ENCODE data around the gene TNRC6C. TPM values are rescaled to one million over a fixed set of nuclear protein-coding genes. Genes with fewer than 3 reads are reported as not detected.

The TNRC6C gene
- total and polyA plus RNA-seq, 2 of the 13 experiments (the other 11 are each of a cell fraction or from before 2014, with no cell fraction given), result 0.66 to 4.9 TPM

GRCh38 chr17:78151514-78152008, 193.1 kb downstream of the TNRC6C start:
- H3K4me3 ChIP-seq (replicated peaks in 1 of 3; ENCODE audit: insufficient read depth in 1 of 3, low read depth in 2 of 3, low read length in 3 of 3), result peak overlapping the region in 2 of 3 experiments; percentile 23 to 58; a peak in 3 of 6 replicates
- no peaks in the 10 kb centered on the region for H3K9me3 ChIP-seq (ENCODE audit: low read length)
- H3K27ac ChIP-seq (ENCODE audit: extremely low read length, insufficient read depth, low read length), result no peak overlapping the region
- in situ Hi-C loops (cut with HindIII; ENCODE audit: extremely low pct_ligation_motif_present, low pct_unique_long_range_greater_than_20kb) (no loop called here), intact Hi-C loops (cut with micrococcal nuclease; ENCODE audit: unreplicated experiment) (no loop called here)
- no TSS peak for BruUV-seq (replicated peaks)
- H3K9ac ChIP-seq (ENCODE audit: insufficient read depth, low read depth, low read length), result peak overlapping the region; percentile 24; the same call in 1 of the 2 replicates
- H2AFZ ChIP-seq (ENCODE audit: low read length), result no peak overlapping the region
- DNase-seq (ENCODE audit: low spot score) (peak; percentile 70), ATAC-seq (peak; percentile 56), FAIRE-seq (no peak)
- H4K20me1 ChIP-seq (ENCODE audit: insufficient read depth, low read length), result no peaks in the 10 kb centered on the region
- POLR2A ChIA-PET, result interaction anchor here (0.6 to 1.6 kb wide), 5 partner anchors 9 to 193 kb away, joined by 3 to 4 read pairs (median 3); partner anchors contain the start of gene TNRC6C
- peak overlapping the region; percentile 83 for H3K4me2 ChIP-seq (ENCODE audit: low read depth, low read length)
- 0 out of 5 replicates have a peak, but pooled peaks cover 0 to 2% of the 10 kb centered on the region in 2 experiments for H3K27me3 ChIP-seq (ENCODE audit: control insufficient read depth in 1 of 2, insufficient read depth in 2 of 2, low read length in 2 of 2)
- 2% methylated on average over 6 of the region's 7 CpGs for WGBS (ENCODE audit: low lambda C conversion rate)
- CTCF ChIA-PET (ENCODE audit: low intra/inter-chr PET ratio, low total read pairs), result no interaction called here
- no peaks in the 10 kb centered on the region for H3K79me2 ChIP-seq (ENCODE audit: insufficient read depth, low read length)
- H3K36me3 ChIP-seq (replicated peaks in 1 of 2; ENCODE audit: control insufficient read depth in 1 of 2, insufficient read depth in 2 of 2, low read length in 2 of 2), result no peaks in the 10 kb centered on the region
- peaks cover 54% of the 10 kb centered on the region for H3K4me1 ChIP-seq (ENCODE audit: insufficient read depth, low read length)
- 0 out of 2 replicates have a peak, but pooled peaks have one; percentile 38 for TF ChIP-seq ZNF12 (CRISPR knock-in tag; IDR thresholded peaks at IDR 0.05)
- 0 out of 2 replicates have a peak, but pooled peaks have one; percentile 10 for TF ChIP-seq GATAD2A (CRISPR knock-in tag; IDR thresholded peaks at IDR 0.05)
- TF ChIP-seq SIX1 (CRISPR knock-in tag; IDR thresholded peaks at IDR 0.05; ENCODE audit: borderline replicate concordance), result no peak
- TF ChIP-seq BCL3 (CRISPR knock-in tag; IDR thresholded peaks at IDR 0.05), result 0 out of 2 replicates have a peak, but pooled peaks have one; percentile 8
- 0 out of 2 replicates have a peak, but pooled peaks have one; percentile 15 for TF ChIP-seq MAX (IDR thresholded peaks at IDR 0.05)
- TF ChIP-seq THAP7 (CRISPR knock-in tag; IDR thresholded peaks at IDR 0.05), result 0 out of 2 replicates have a peak, but pooled peaks have one; percentile 47
- TF ChIP-seq ZNF605 (CRISPR knock-in tag; IDR thresholded peaks at IDR 0.05), result no peak
- no peak for TF ChIP-seq ZNF18 (CRISPR knock-in tag; IDR thresholded peaks at IDR 0.05; ENCODE audit: insufficient replicate concordance)
- TF ChIP-seq ZNF513 (CRISPR knock-in tag; conservative IDR thresholded peaks at IDR 0.05), result no peak
- TF ChIP-seq ZNF556 (CRISPR knock-in tag; IDR thresholded peaks at IDR 0.05; ENCODE audit: borderline replicate concordance), result 0 out of 2 replicates have a peak, but pooled peaks have one; percentile 25
- peak; percentile 81 for TF ChIP-seq HNF1A (IDR thresholded peaks at IDR 0.05; ENCODE audit: low read depth)
- peak; percentile 75 for TF ChIP-seq HNF1A (CRISPR knock-in tag; IDR thresholded peaks at IDR 0.05; ENCODE audit: borderline replicate concordance)
